HG03135 (cell line): ENCODE data around the gene ZNF609.
"Not testable (repeated sequence)": the region's sequence is repeated elsewhere in the genome, so short reads cannot be mapped to it uniquely, and the experiment has no call there.

Source experiments
- ATAC-seq: cut with Tn5 transposase; IDR thresholded peaks from one replicate; pipeline ENCODE4 v1.9.1; 2021; ENCODE audit warnings: mild to moderate bottlenecking, moderate library complexity; ENCODE audit not compliant: unreplicated experiment

ZNF609 gene

GRCh38 chr15:64618540-64618939 lies 158.2 kb downstream of the ZNF609 start:
- ATAC-seq = no peak

GRCh38 chr15:64619880-64620839 lies 159.8 kb downstream of the ZNF609 start:
- ATAC-seq = no peak

- no peak for ATAC-seq
Observed at GRCh38 chr15:64621056-64621455, 160.7 kb downstream of the ZNF609 start.

GRCh38 chr15:64622410-64623260 lies 162.3 kb downstream of the ZNF609 start:
- peak; percentile 64 for ATAC-seq

DNA sequence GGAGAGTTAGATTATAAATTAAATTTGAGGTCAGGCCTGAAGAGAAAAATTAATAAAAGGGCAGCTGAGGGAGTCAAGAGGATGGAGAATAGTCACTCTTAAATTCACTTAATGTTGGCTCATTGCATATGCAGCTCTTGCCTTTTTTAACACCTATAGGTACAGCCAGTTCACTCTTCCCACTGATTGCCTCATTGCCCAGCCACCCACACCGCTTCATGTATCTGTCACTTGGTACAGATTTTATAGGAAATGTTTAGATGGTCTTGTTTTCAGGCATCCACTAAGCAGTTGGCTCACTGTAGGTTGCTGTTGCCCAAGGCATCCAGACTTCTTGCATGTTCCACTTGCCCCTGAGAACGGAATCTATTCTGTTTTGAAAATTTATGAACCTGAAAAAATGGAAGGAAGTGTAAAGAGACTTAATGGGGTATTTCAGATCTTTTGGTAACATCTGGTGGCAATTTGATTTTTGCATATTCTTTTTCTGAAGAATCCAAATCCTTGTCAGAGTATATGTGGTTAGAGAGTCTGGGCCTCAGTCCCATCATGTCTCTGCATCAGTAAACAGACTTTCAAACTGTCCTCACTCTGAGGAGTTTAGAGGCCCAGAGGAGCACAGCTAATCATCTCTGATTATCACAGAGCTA lies 163.1 kb downstream of the ZNF609 start:
- ATAC-seq = no peak

DNA sequence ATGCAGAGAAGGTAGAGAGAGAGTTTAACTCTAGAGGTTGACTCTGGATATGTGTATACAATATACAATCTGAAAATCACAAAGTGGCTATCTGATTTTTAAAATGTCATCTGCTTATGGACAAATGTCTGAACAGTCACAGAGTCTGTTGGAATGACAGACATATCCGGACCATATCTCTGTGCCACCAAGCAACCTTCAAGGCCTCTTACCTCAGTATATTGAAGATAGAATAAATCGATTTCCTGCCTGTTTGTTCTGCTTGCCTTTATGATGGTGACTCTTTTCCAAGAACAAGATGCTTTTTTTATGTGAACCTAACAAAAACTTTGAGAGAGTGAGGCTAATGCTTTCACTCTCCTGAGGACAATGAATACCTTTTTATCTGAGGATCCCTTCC lies 163.9 kb downstream of the ZNF609 start:
- no peak for ATAC-seq

DNA sequence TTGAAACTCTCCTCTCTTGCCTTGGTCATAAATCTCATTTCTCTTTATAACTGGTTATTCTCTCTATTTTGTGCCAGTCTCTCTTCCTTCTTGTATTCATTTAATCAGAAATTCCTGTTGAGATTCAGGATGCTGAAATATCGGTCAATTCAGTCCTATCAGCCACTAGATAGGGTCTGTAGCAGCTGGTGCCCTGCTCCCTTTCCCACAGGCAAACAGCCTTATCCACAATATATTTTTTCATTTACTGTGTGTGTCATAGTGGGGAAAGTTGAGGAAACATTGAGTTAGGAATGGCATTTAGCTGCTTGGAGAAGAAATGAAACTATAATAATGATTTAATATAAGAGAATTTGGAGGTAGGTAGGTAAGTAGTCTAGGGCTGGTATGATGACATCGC lies 168.7 kb downstream of the ZNF609 start:
- no peak for ATAC-seq

DNA sequence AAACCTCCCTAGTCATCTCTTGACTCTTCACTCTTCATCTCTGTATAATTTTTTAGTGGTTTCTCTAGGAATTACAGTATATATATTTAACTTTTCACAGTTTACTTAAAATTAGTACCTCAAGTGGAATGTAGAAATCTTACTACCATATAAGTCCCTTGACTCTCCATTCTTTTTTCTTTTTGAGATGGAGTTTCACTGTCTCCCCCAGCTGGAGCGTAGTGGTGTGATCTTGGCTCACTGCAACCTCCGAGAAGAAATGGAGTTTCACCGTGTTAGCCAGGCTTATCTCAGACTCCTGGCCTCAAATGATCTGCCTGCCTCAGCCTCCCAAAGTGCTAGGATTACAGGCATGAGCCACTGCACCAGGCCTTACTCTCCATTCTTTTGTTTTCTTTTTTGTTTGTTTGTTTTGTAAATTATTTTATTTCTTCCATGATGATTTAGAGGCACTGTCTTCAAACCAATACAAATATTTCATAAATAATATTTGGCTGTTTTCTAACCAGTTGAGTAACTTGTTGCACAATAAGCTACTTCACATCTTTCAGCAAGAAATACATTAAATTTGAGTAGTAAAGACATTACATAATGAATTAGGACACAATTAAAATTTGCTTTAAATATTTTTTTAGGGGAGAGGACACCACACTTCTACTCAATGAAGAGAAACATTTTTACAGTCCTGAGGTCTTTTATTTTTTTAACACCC lies 170.2 kb downstream of the ZNF609 start:
- ATAC-seq = no peak

- not testable (repeated sequence) for ATAC-seq
Observed at GRCh38 chr15:64632639-64633038, 172.3 kb downstream of the ZNF609 start.

GRCh38 chr15:64633332-64633731 lies 173.0 kb downstream of the ZNF609 start:
- ATAC-seq = no peak

- ATAC-seq = peak; percentile 84
Observed at GRCh38 chr15:64634027-64634426, 173.6 kb downstream of the ZNF609 start.

GRCh38 chr15:64634576-64635498 lies 174.5 kb downstream of the ZNF609 start:
- peak; percentile 46 for ATAC-seq

DNA sequence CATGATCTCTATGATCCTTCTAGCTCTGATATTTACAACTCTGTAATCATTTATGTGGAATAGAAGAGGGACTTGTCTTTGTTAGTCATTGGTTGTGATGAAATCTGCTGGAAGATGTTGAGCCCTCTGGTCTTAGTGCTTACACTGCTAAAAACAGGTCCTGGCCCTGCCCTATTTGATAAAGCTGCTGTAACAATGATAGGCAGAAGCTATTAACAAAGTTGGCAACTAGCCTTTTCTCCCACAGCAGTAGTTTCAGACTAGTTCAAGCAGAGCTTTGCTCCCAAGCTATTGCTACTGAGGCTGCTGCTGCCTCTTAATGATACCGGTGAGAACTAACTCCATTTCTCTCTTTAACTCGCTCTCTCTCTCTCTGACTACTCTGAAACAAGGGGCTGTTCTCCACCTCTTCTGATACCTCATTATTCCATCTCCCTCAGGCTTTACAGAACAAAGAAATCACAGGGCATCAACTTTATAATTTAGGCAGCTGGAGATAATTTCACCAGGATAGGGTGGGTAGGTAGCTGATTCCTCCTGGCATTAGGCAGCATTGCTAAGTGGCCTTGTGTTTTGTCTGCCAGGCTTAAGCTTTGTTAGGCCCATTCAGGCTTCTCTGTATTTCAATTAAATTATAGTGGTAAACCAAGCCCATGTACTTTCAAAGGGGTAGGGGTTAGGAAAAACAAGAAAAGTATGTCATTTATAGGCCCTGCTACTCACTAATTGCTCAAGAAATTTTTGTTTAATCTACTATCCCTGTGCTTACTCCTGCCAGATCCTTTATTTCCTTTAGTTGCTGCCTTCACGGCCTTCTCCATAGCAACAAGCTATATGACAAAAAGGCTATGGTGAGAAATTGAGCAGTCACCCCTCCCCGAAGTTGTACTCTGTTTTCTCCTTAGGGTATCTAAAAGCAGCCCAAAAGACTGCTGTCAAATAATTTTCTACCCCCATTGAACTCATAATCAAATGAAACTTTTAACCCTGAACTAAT lies 175.4 kb downstream of the ZNF609 start:
- no peak for ATAC-seq

- ATAC-seq = no peak
Observed at GRCh38 chr15:64636556-64636955, 176.2 kb downstream of the ZNF609 start.

DNA sequence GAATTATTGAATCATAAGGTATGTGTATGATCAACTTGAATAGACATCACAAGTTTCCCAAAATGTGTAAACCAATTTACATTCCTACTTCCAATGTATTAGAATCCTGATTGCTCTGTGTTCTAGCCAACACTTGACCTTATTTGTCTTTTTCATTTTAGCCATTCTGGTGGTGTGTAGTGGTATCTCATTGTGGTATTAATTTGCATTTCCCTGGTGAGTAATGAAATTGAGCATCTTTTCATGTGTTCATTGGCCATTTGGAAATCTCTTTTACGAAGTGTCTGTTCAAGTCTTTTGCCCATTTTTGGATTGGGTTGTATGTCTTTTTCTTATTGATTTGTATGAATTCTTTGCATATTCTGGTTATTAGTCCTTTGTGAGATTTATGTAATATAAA lies 177.0 kb downstream of the ZNF609 start:
- ATAC-seq = no peak

DNA sequence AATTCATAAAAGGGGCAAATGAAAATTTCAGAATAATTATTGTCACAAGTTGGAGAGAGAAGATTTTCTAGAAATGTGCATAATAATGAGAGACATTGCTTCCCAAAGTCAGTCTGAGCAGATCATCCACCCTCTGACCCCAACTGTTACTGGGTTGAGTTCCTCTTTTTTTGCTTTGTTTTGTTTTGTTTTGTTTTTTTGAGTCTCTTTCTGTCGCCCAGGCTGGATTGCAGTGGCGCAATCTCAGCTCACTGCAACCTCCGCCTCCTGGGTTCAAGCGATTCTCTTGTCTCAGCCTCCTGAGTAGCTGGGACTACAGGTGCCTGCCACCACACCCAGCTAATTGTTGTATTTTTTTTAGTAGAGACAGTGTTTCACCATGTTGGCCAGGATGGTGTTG lies 179.4 kb downstream of the ZNF609 start:
- not testable (repeated sequence) for ATAC-seq

DNA sequence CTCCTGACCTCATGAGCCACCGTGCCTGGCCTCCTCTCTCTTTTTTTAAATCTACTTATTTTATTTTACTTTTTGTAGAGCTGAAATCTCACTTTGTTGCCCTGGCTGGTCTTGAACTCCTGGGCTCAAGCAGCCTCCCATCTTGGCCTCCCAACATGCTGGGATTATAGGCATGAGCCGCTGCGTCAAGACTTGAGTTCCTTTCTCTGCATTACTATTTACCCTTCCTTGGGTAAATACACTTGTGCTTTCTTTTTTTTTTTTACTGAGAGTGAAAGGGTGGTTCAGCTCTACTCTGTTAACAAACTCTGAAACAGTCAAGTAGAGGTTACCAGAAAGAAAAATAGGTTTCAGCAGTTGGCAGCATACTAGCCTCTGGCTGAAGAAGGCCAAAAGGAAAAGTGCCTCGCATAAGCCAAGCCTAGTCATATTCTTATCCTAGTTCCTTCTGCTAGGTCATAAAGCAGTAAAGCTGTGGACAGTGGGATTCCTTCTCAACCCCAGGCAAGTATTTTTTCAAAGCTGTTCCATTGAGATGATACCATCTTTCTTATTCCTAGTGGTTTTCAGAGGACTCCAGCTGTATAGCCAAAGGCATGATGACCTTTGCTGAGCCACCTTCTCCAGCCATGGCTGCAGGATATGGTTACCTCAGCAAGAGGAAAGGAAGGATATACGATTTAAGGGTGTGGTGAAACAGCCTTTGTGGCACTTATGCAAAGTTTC lies 179.9 kb downstream of the ZNF609 start:
- no peak for ATAC-seq

DNA sequence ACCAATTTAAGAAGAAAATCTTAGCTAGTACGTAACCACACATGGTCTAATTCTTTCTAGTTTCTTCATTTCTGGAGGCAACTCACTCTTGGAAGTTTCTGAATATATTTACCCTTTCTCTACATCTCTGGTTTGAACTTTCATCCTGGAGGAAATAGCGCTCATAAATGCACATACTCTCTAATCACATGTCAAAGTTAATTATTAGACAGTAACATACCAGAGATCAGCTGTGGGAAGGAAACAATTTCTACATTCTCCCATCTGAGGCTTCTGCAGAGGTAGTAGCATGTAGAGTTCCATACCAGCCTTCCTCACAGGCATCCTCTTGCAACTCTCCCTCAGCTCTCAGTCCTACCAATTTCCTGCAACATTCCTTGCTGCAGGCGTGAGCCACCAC lies 182.5 kb downstream of the ZNF609 start:
- ATAC-seq = no peak
